K562 (cell line): ENCODE results near the gene ZNF358. TPM values are rescaled to one million over a fixed set of nuclear protein-coding genes. Genes with fewer than 3 reads are reported as not detected.

Source experiments
- RERE ChIP-seq: sonication (generic); formaldehyde crosslinking; IDR thresholded peaks from 2 replicates; pipeline ENCODE4 v1.8.0; 2023; ENCODE audit warnings: missing genetic modification reagents, mild to moderate bottlenecking, borderline replicate concordance
- ZBTB17 ChIP-seq: fragments of 450-650 bp; formaldehyde crosslinking; IDR thresholded peaks from 2 replicates; pipeline ENCODE4 v1.4.0; 2020; ENCODE audit warnings: mild to moderate bottlenecking
- ZNF511 ChIP-seq: sonication (generic); formaldehyde crosslinking; IDR thresholded peaks from 2 replicates; pipeline ENCODE4 v1.8.0; 2022; ENCODE audit warnings: mild to moderate bottlenecking, missing genetic modification reagents
- polyA plus RNA-seq, 8 experiments: library from polyadenylated mRNA; depleted of rRNA in 4 of 8; stranded (reverse) in 5 of 8; unstranded in 3 of 8; fragments of >200 nt; fragmentation: Nextera tagmentation in 2 of 8; fragmentation: Illumina TruSeq in 1 of 8; extraction: Ambion mirVana in 2 of 8; extraction: Trizol in 1 of 8; gene quantifications; 2 replicates each; pipeline versions ENCODE4 v1.2.1 to v1.2.3, GENCODE V29; 2011 to 2014; ENCODE audit warnings: inconsistent platforms in 1 of 8, missing spikeins in 1 of 8
- total RNA-seq, 7 experiments: library from RNA; depleted of rRNA in 6 of 7; stranded (reverse); fragments of >200 nt in 6 of 7; fragmentation: Illumina TruSeq in 2 of 7; extraction: Trizol in 2 of 7; gene quantifications; 2 replicates each; pipeline versions ENCODE4 v1.2.1 to v1.2.3, GENCODE V29; 2011 to 2021; ENCODE audit warnings: low replicate concordance in 1 of 7
- TF ChIP-seq, protein P1 (sequence below): fragments of 450-650 bp; IDR thresholded peaks from 2 replicates; pipeline ENCODE4 v1.6.1; 2016; ENCODE audit warnings: low read depth, mild to moderate bottlenecking, moderate library complexity
- TF ChIP-seq, protein P2 (sequence below): fragments of 450-650 bp; IDR thresholded peaks from 2 replicates; pipeline ENCODE4 v1.6.1; 2016; ENCODE audit warnings: mild to moderate bottlenecking, moderate library complexity

ZNF358 gene
- total and polyA plus RNA-seq, 9 of the 15 experiments (the other 6 are each of a cell fraction or from before 2014, with no cell fraction given) = 0.04 to 17.2 (median 4.9) TPM

GRCh38 chr19:7535047-7535997, 19.4 kb downstream of the ZNF358 start, which contains the start of gene PNPLA6 (continued):
- TF ChIP-seq, protein P1, sequence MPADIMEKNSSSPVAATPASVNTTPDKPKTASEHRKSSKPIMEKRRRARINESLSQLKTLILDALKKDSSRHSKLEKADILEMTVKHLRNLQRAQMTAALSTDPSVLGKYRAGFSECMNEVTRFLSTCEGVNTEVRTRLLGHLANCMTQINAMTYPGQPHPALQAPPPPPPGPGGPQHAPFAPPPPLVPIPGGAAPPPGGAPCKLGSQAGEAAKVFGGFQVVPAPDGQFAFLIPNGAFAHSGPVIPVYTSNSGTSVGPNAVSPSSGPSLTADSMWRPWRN = no peak
- TF ChIP-seq, protein P2, sequence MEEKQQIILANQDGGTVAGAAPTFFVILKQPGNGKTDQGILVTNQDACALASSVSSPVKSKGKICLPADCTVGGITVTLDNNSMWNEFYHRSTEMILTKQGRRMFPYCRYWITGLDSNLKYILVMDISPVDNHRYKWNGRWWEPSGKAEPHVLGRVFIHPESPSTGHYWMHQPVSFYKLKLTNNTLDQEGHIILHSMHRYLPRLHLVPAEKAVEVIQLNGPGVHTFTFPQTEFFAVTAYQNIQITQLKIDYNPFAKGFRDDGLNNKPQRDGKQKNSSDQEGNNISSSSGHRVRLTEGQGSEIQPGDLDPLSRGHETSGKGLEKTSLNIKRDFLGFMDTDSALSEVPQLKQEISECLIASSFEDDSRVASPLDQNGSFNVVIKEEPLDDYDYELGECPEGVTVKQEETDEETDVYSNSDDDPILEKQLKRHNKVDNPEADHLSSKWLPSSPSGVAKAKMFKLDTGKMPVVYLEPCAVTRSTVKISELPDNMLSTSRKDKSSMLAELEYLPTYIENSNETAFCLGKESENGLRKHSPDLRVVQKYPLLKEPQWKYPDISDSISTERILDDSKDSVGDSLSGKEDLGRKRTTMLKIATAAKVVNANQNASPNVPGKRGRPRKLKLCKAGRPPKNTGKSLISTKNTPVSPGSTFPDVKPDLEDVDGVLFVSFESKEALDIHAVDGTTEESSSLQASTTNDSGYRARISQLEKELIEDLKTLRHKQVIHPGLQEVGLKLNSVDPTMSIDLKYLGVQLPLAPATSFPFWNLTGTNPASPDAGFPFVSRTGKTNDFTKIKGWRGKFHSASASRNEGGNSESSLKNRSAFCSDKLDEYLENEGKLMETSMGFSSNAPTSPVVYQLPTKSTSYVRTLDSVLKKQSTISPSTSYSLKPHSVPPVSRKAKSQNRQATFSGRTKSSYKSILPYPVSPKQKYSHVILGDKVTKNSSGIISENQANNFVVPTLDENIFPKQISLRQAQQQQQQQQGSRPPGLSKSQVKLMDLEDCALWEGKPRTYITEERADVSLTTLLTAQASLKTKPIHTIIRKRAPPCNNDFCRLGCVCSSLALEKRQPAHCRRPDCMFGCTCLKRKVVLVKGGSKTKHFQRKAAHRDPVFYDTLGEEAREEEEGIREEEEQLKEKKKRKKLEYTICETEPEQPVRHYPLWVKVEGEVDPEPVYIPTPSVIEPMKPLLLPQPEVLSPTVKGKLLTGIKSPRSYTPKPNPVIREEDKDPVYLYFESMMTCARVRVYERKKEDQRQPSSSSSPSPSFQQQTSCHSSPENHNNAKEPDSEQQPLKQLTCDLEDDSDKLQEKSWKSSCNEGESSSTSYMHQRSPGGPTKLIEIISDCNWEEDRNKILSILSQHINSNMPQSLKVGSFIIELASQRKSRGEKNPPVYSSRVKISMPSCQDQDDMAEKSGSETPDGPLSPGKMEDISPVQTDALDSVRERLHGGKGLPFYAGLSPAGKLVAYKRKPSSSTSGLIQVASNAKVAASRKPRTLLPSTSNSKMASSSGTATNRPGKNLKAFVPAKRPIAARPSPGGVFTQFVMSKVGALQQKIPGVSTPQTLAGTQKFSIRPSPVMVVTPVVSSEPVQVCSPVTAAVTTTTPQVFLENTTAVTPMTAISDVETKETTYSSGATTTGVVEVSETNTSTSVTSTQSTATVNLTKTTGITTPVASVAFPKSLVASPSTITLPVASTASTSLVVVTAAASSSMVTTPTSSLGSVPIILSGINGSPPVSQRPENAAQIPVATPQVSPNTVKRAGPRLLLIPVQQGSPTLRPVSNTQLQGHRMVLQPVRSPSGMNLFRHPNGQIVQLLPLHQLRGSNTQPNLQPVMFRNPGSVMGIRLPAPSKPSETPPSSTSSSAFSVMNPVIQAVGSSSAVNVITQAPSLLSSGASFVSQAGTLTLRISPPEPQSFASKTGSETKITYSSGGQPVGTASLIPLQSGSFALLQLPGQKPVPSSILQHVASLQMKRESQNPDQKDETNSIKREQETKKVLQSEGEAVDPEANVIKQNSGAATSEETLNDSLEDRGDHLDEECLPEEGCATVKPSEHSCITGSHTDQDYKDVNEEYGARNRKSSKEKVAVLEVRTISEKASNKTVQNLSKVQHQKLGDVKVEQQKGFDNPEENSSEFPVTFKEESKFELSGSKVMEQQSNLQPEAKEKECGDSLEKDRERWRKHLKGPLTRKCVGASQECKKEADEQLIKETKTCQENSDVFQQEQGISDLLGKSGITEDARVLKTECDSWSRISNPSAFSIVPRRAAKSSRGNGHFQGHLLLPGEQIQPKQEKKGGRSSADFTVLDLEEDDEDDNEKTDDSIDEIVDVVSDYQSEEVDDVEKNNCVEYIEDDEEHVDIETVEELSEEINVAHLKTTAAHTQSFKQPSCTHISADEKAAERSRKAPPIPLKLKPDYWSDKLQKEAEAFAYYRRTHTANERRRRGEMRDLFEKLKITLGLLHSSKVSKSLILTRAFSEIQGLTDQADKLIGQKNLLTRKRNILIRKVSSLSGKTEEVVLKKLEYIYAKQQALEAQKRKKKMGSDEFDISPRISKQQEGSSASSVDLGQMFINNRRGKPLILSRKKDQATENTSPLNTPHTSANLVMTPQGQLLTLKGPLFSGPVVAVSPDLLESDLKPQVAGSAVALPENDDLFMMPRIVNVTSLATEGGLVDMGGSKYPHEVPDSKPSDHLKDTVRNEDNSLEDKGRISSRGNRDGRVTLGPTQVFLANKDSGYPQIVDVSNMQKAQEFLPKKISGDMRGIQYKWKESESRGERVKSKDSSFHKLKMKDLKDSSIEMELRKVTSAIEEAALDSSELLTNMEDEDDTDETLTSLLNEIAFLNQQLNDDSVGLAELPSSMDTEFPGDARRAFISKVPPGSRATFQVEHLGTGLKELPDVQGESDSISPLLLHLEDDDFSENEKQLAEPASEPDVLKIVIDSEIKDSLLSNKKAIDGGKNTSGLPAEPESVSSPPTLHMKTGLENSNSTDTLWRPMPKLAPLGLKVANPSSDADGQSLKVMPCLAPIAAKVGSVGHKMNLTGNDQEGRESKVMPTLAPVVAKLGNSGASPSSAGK = no peak
- TF ChIP-seq ZNF511 (CRISPR knock-in tag) (peak; percentile 80), ZBTB17 (CRISPR knock-in tag) (peak; percentile 54; the same call in 1 of the 2 replicates), RERE (CRISPR knock-in tag) (no peak)
